GM23338 (cell line): ENCODE results near the gene TSPOAP1. TPM values are rescaled to one million over a fixed set of nuclear protein-coding genes. Genes with fewer than 3 reads are reported as not detected.

ENCODE experiments used
- ATAC-seq: fragments of 200-7000 bp; cut with Tn5 transposase; 3 replicates; pipeline ENCODE4 v1.9.1; 2020
- DNase-seq: peaks from one replicate; pipeline ENCODE4 v3.0.0-alpha.2; 2015; ENCODE audit warnings: low spot score
- H2AFZ ChIP-seq: fragments of 200-600 bp; sonication (generic); 2 replicates; pipeline ENCODE4 v1.8.0; 2016; ENCODE audit warnings: antibody characterized with exemption, mild to moderate bottlenecking, moderate library complexity
- H3F3A ChIP-seq: fragments of 200-600 bp; sonication (generic); replicated peaks from 2 replicates; pipeline ENCODE4 v1.8.0; 2017; ENCODE audit warnings: antibody characterized with exemption, mixed run types, low read depth
- H3K27ac ChIP-seq: fragments of 200-600 bp; sonication (generic); 2 replicates; pipeline ENCODE4 v1.6.1; 2016; ENCODE audit warnings: low read depth
- H3K27me3 ChIP-seq: fragments of 200-600 bp; sonication (generic); 2 replicates; pipeline ENCODE4 v1.8.0; 2016; ENCODE audit warnings: mild to moderate bottlenecking, mixed run types, moderate library complexity; ENCODE audit not compliant: insufficient read depth
- H3K36me3 ChIP-seq: fragments of 200-600 bp; sonication (generic); 2 replicates; pipeline ENCODE4 v1.8.0; 2016; ENCODE audit warnings: mild to moderate bottlenecking; ENCODE audit not compliant: insufficient read depth
- H3K4me1 ChIP-seq: fragments of 200-600 bp; sonication (generic); 2 replicates; pipeline ENCODE4 v1.8.0; 2016; ENCODE audit warnings: mild to moderate bottlenecking, moderate library complexity; ENCODE audit not compliant: insufficient read depth
- H3K4me2 ChIP-seq: fragments of 200-600 bp; sonication (generic); 2 replicates; pipeline ENCODE4 v1.7.1; 2017; ENCODE audit warnings: mixed run types
- H3K4me3 ChIP-seq: fragments of 200-600 bp; sonication (generic); 2 replicates; pipeline ENCODE4 v1.6.1; 2016; ENCODE audit warnings: mixed run types
- H3K79me2 ChIP-seq: fragments of 200-600 bp; sonication (generic); replicated peaks from 2 replicates; pipeline ENCODE4 v1.8.0; 2017; ENCODE audit warnings: mild to moderate bottlenecking; ENCODE audit not compliant: insufficient read depth
- H3K9me2 ChIP-seq: fragments of 200-600 bp; sonication (generic); 2 replicates; pipeline ENCODE4 v1.8.0; 2017; ENCODE audit not compliant: insufficient read depth
- H4K20me1 ChIP-seq: fragments of 200-600 bp; sonication (generic); replicated peaks from 2 replicates; pipeline ENCODE4 v1.8.0; 2017; ENCODE audit warnings: mild to moderate bottlenecking; ENCODE audit not compliant: insufficient read depth
- H3K27ac Mint-ChIP-seq: 2 replicates; pipeline ENCODE4 v1.8.0; 2020; ENCODE audit warnings: inconsistent platforms, mild to moderate bottlenecking, moderate library complexity, mixed read lengths
- H3K27me3 Mint-ChIP-seq: 3 replicates; pipeline ENCODE4 v1.8.0; 2022; ENCODE audit warnings: low read depth, mild to moderate bottlenecking, moderate library complexity, mixed read lengths, inconsistent platforms; ENCODE audit not compliant: insufficient read depth, poor library complexity
- H3K36me3 Mint-ChIP-seq: 3 replicates; pipeline ENCODE4 v1.8.0; 2021; ENCODE audit warnings: low read depth, mild to moderate bottlenecking, inconsistent platforms, moderate library complexity, mixed read lengths
- H3K4me1 Mint-ChIP-seq: 3 replicates; pipeline ENCODE4 v1.8.0; 2020; ENCODE audit warnings: mild to moderate bottlenecking, inconsistent platforms, mixed read lengths
- H3K4me3 Mint-ChIP-seq: 3 replicates; pipeline ENCODE4 v1.8.0; 2021; ENCODE audit warnings: moderate library complexity, mild to moderate bottlenecking, inconsistent platforms, mixed read lengths
- H3K9me3 Mint-ChIP-seq: 3 replicates; pipeline ENCODE4 v1.8.0; 2020; ENCODE audit warnings: moderate library complexity, mild to moderate bottlenecking, inconsistent platforms, mixed read lengths
- CREB1 ChIP-seq: fragments of 250-450 bp; sonication (Bioruptor Pico); IDR thresholded peaks from 2 replicates; pipeline ENCODE4 v1.5.0; 2020; ENCODE audit warnings: low read depth, mild to moderate bottlenecking, moderate library complexity
- EZH2 ChIP-seq: fragments of 200-600 bp; sonication (generic); IDR thresholded peaks from one replicate; pipeline ENCODE4 v1.8.0; 2017; ENCODE audit warnings: antibody characterized with exemption, mild to moderate bottlenecking, low read depth; ENCODE audit not compliant: unreplicated experiment
- EZH2phosphoT487 ChIP-seq: fragments of 200-600 bp; sonication (generic); IDR thresholded peaks from one replicate; pipeline ENCODE4 v1.8.1; 2018; ENCODE audit warnings: antibody characterized with exemption; ENCODE audit not compliant: unreplicated experiment
- JUNB ChIP-seq: IDR thresholded peaks from one replicate; pipeline ENCODE4 v1.6.1; 2016; ENCODE audit warnings: antibody characterized with exemption; ENCODE audit not compliant: unreplicated experiment
- NANOG ChIP-seq: IDR thresholded peaks from 2 replicates; pipeline ENCODE4 v1.6.1; 2016; ENCODE audit warnings: antibody characterized with exemption, borderline replicate concordance
- POLR2AphosphoS5 ChIP-seq: IDR thresholded peaks from 2 replicates; pipeline ENCODE4 v1.6.1; 2016; ENCODE audit warnings: antibody characterized with exemption, low read depth
- STAT1 ChIP-seq: IDR thresholded peaks from one replicate; pipeline ENCODE4 v1.6.1; 2016; ENCODE audit warnings: antibody characterized with exemption; ENCODE audit not compliant: unreplicated experiment
- ZNF331 ChIP-seq: fragments of 250-450 bp; sonication (Bioruptor Pico); IDR thresholded peaks from 2 replicates; pipeline ENCODE4 v1.5.0; 2020; ENCODE audit warnings: low read depth, mild to moderate bottlenecking, moderate library complexity
- polyA plus RNA-seq: library from polyadenylated mRNA; unstranded; fragments of >200 nt; fragmentation: Nextera tagmentation; extraction: Ambion mirVana; gene quantifications from 2 replicates; pipeline ENCODE4 v1.2.1, GENCODE V29; 2016
- total RNA-seq: library from RNA; depleted of rRNA; stranded (reverse); fragments of >200 nt; shearing (Covaris generic); gene quantifications from 2 replicates; pipeline ENCODE4 v1.2.3, GENCODE V29; 2014
- TF ChIP-seq, protein P1 (sequence below): fragments of 250-450 bp; sonication (Bioruptor Pico); IDR thresholded peaks from 2 replicates; pipeline ENCODE4 v1.5.0; 2020; ENCODE audit warnings: mild to moderate bottlenecking, moderate library complexity
- TF ChIP-seq, protein P2 (sequence below): IDR thresholded peaks from 2 replicates; pipeline ENCODE4 v1.6.1; 2016; ENCODE audit warnings: antibody characterized with exemption

TSPOAP1 gene
- total and polyA plus RNA-seq, 2 experiments from 2014 or later, result 7.3 to 11.8 TPM

DNA sequence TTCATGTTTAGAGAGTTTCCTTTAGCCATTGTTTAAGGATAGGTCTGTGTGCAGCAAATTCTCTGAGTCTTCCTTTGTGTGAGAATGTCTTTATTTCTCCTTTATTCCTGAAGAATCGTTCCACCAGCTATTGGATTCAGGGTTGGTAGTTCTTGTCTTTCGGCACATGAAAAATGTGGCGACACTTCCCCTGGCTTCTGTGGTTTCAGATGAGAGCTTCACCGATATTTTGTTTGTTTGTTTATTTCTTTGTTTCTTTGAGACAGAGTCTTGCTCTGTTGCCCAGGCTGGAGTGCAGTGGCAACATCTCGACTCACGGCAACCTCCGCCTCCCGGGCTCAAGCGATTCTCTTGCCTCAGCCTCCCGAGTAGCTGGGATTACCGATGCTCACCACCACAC lies 66.4 kb downstream of the TSPOAP1 start:
- Histone ChIP-seq H3K27me3 (peaks cover 25% of the 10 kb centered on the region; the same call in 1 of the 2 replicates), H3K4me2 (no peak overlapping the region), H3K4me1 (no peaks in the 10 kb centered on the region), H3F3A (no peaks in the 10 kb centered on the region), H3K36me3 (no peaks in the 10 kb centered on the region), H2AFZ (no peak overlapping the region), H3K79me2 (no peaks in the 10 kb centered on the region), H3K4me3 (no peak overlapping the region), H4K20me1 (no peaks in the 10 kb centered on the region), H3K9me2 (no peaks in the 10 kb centered on the region), H3K27ac (no peak overlapping the region)
- no peaks in the 10 kb centered on the region for H3K4me1 Mint-ChIP-seq
- H3K4me3 Mint-ChIP-seq, result no peak overlapping the region
- ATAC-seq (no peak), DNase-seq (no peak)
- no peaks in the 10 kb centered on the region for H3K9me3 Mint-ChIP-seq
- H3K27ac Mint-ChIP-seq, result no peak overlapping the region
- no peaks in the 10 kb centered on the region for H3K36me3 Mint-ChIP-seq
- peaks cover 6% of the 10 kb centered on the region for H3K27me3 Mint-ChIP-seq
- TF ChIP-seq CREB1 (CRISPR knock-in tag) (no peak), STAT1 (no peak), EZH2 (no peak), ZNF331 (CRISPR knock-in tag) (no peak), JUNB (no peak), EZH2phosphoT487 (no peak), POLR2AphosphoS5 (no peak), NANOG (no peak)
- TF ChIP-seq, protein P1, sequence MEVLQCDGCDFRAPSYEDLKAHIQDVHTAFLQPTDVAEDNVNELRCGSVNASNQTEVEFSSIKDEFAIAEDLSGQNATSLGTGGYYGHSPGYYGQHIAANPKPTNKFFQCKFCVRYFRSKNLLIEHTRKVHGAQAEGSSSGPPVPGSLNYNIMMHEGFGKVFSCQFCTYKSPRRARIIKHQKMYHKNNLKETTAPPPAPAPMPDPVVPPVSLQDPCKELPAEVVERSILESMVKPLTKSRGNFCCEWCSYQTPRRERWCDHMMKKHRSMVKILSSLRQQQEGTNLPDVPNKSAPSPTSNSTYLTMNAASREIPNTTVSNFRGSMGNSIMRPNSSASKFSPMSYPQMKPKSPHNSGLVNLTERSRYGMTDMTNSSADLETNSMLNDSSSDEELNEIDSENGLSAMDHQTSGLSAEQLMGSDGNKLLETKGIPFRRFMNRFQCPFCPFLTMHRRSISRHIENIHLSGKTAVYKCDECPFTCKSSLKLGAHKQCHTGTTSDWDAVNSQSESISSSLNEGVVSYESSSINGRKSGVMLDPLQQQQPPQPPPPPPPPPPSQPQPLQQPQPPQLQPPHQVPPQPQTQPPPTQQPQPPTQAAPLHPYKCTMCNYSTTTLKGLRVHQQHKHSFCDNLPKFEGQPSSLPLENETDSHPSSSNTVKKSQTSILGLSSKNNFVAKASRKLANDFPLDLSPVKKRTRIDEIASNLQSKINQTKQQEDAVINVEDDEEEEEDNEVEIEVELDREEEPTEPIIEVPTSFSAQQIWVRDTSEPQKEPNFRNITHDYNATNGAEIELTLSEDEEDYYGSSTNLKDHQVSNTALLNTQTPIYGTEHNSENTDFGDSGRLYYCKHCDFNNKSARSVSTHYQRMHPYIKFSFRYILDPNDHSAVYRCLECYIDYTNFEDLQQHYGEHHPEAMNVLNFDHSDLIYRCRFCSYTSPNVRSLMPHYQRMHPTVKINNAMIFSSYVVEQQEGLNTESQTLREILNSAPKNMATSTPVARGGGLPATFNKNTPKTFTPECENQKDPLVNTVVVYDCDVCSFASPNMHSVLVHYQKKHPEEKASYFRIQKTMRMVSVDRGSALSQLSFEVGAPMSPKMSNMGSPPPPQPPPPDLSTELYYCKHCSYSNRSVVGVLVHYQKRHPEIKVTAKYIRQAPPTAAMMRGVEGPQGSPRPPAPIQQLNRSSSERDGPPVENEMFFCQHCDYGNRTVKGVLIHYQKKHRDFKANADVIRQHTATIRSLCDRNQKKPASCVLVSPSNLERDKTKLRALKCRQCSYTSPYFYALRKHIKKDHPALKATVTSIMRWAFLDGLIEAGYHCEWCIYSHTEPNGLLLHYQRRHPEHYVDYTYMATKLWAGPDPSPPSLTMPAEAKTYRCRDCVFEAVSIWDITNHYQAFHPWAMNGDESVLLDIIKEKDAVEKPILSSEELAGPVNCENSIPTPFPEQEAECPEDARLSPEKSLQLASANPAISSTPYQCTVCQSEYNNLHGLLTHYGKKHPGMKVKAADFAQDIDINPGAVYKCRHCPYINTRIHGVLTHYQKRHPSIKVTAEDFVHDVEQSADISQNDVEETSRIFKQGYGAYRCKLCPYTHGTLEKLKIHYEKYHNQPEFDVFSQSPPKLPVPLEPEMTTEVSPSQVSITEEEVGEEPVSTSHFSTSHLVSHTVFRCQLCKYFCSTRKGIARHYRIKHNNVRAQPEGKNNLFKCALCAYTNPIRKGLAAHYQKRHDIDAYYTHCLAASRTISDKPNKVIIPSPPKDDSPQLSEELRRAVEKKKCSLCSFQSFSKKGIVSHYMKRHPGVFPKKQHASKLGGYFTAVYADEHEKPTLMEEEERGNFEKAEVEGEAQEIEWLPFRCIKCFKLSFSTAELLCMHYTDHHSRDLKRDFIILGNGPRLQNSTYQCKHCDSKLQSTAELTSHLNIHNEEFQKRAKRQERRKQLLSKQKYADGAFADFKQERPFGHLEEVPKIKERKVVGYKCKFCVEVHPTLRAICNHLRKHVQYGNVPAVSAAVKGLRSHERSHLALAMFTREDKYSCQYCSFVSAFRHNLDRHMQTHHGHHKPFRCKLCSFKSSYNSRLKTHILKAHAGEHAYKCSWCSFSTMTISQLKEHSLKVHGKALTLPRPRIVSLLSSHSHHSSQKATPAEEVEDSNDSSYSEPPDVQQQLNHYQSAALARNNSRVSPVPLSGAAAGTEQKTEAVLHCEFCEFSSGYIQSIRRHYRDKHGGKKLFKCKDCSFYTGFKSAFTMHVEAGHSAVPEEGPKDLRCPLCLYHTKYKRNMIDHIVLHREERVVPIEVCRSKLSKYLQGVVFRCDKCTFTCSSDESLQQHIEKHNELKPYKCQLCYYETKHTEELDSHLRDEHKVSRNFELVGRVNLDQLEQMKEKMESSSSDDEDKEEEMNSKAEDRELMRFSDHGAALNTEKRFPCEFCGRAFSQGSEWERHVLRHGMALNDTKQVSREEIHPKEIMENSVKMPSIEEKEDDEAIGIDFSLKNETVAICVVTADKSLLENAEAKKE (CRISPR knock-in tag), result no peak
- TF ChIP-seq, protein P2, sequence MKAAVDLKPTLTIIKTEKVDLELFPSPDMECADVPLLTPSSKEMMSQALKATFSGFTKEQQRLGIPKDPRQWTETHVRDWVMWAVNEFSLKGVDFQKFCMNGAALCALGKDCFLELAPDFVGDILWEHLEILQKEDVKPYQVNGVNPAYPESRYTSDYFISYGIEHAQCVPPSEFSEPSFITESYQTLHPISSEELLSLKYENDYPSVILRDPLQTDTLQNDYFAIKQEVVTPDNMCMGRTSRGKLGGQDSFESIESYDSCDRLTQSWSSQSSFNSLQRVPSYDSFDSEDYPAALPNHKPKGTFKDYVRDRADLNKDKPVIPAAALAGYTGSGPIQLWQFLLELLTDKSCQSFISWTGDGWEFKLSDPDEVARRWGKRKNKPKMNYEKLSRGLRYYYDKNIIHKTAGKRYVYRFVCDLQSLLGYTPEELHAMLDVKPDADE, result no peak
